Parathyroid adenoma (tissue), 2 donors: ENCODE measurements around the gene IL11RA.

ENCODE experiments used
- H2AFZ ChIP-seq: fragments of 300-600 bp; sonication (generic); one replicate; pipeline ENCODE4 v1.7.0; 2017; ENCODE audit warnings: antibody characterized with exemption, mild to moderate bottlenecking
- H3K27ac ChIP-seq: fragments of 300-600 bp; sonication (generic); one replicate; pipeline ENCODE4 v1.7.0; 2017
- H3K27me3 ChIP-seq: fragments of 300-600 bp; sonication (generic); one replicate; pipeline ENCODE4 v1.7.0; 2017; ENCODE audit warnings: low read length; ENCODE audit not compliant: control insufficient read depth, insufficient read depth
- H3K36me3 ChIP-seq: fragments of 300-600 bp; sonication (generic); one replicate; pipeline ENCODE4 v1.7.0; 2017; ENCODE audit warnings: low read length; ENCODE audit not compliant: control insufficient read depth, insufficient read depth
- H3K4me1 ChIP-seq: fragments of 300-600 bp; sonication (generic); one replicate; pipeline ENCODE4 v1.7.0; 2017; ENCODE audit warnings: control low read depth
- H3K4me2 ChIP-seq: fragments of 300-600 bp; sonication (generic); one replicate; pipeline ENCODE4 v1.7.0; 2017; ENCODE audit warnings: low read length
- H3K4me3 ChIP-seq: fragments of 300-600 bp; sonication (generic); one replicate; pipeline ENCODE4 v1.7.0; 2017; ENCODE audit warnings: low read depth, low read length
- H3K79me2 ChIP-seq: fragments of 300-600 bp; sonication (generic); one replicate; pipeline ENCODE4 v1.7.0; 2017; ENCODE audit warnings: control low read depth
- H3K9ac ChIP-seq: fragments of 300-600 bp; sonication (generic); one replicate; pipeline ENCODE4 v1.7.0; 2017; ENCODE audit warnings: mild to moderate bottlenecking
- H3K9me3 ChIP-seq: fragments of 300-600 bp; sonication (generic); one replicate; pipeline ENCODE4 v1.7.0; 2017; ENCODE audit warnings: low read length; ENCODE audit not compliant: control insufficient read depth
- CTCF ChIP-seq: fragments of 300-600 bp; sonication (generic); IDR thresholded peaks from one replicate; pipeline ENCODE4 v1.7.0; 2017; ENCODE audit warnings: antibody characterized with exemption, mild to moderate bottlenecking
- donor health status: primary hyperparathyroidism.

The IL11RA gene

GRCh38 chr9:34684816-34685215 is 32.8 kb downstream of the IL11RA start:
- no peak overlapping the region for H3K4me3 ChIP-seq
- TF ChIP-seq CTCF = no peak
- H3K27me3 ChIP-seq = no peaks in the 10 kb centered on the region
- H3K9me3 ChIP-seq = no peaks in the 10 kb centered on the region
- no peak overlapping the region for H3K27ac ChIP-seq
- no peak overlapping the region for H3K9ac ChIP-seq
- H3K4me2 ChIP-seq = no peak overlapping the region
- no peaks in the 10 kb centered on the region for H3K36me3 ChIP-seq
- H3K79me2 ChIP-seq = no peaks in the 10 kb centered on the region
- H2AFZ ChIP-seq = no peak overlapping the region
- no peaks in the 10 kb centered on the region for H3K4me1 ChIP-seq

GRCh38 chr9:34685591-34685990 is 33.6 kb downstream of the IL11RA start:
- no peaks in the 10 kb centered on the region for H3K9me3 ChIP-seq
- no peaks in the 10 kb centered on the region for H3K4me1 ChIP-seq
- H3K27ac ChIP-seq = no peak overlapping the region
- H3K36me3 ChIP-seq = no peaks in the 10 kb centered on the region
- H3K79me2 ChIP-seq = no peaks in the 10 kb centered on the region
- H3K9ac ChIP-seq = no peak overlapping the region
- H3K27me3 ChIP-seq = no peaks in the 10 kb centered on the region
- no peak overlapping the region for H2AFZ ChIP-seq
- TF ChIP-seq CTCF = no peak
- H3K4me2 ChIP-seq = no peak overlapping the region
- no peak overlapping the region for H3K4me3 ChIP-seq

- TF ChIP-seq CTCF = no peak
Measured at GRCh38 chr9:34686231-34686630, 34.2 kb downstream of the IL11RA start.

GRCh38 chr9:34686732-34687131 is 34.7 kb downstream of the IL11RA start:
- TF ChIP-seq CTCF = no peak

More at GRCh38 chr9:34686231-34686630, 34.2 kb downstream of the IL11RA start:
- Histone ChIP-seq H3K4me1 (no peaks in the 10 kb centered on the region), H3K4me3 (no peak overlapping the region), H2AFZ (no peak overlapping the region), H3K36me3 (no peaks in the 10 kb centered on the region), H3K4me2 (no peak overlapping the region), H3K9ac (no peak overlapping the region), H3K79me2 (no peaks in the 10 kb centered on the region), H3K9me3 (no peaks in the 10 kb centered on the region), H3K27me3 (no peaks in the 10 kb centered on the region), H3K27ac (no peak overlapping the region)

GRCh38 chr9:34687276-34688030 is 35.5 kb downstream of the IL11RA start:
- Histone ChIP-seq H3K27me3 (no peaks in the 10 kb centered on the region), H3K36me3 (no peaks in the 10 kb centered on the region)

More at GRCh38 chr9:34686732-34687131, 34.7 kb downstream of the IL11RA start:
- Histone ChIP-seq H3K4me2 (no peak overlapping the region), H2AFZ (no peak overlapping the region), H3K4me1 (no peaks in the 10 kb centered on the region), H3K27me3 (no peaks in the 10 kb centered on the region), H3K9me3 (no peaks in the 10 kb centered on the region), H3K9ac (no peak overlapping the region), H3K36me3 (no peaks in the 10 kb centered on the region), H3K4me3 (no peak overlapping the region), H3K27ac (no peak overlapping the region), H3K79me2 (no peaks in the 10 kb centered on the region)

More at GRCh38 chr9:34687276-34688030, 35.5 kb downstream of the IL11RA start:
- no peak overlapping the region for H2AFZ ChIP-seq
- no peaks in the 10 kb centered on the region for H3K4me1 ChIP-seq
- no peak for TF ChIP-seq CTCF
- no peak overlapping the region for H3K27ac ChIP-seq
- H3K4me2 ChIP-seq = no peak overlapping the region
- no peak overlapping the region for H3K9ac ChIP-seq
- no peak overlapping the region for H3K4me3 ChIP-seq
- H3K79me2 ChIP-seq = no peaks in the 10 kb centered on the region
- no peaks in the 10 kb centered on the region for H3K9me3 ChIP-seq
